Testis (tissue), 3 donors: ENCODE data around the gene TDG. TPM values are rescaled to one million over a fixed set of nuclear protein-coding genes. Genes with fewer than 3 reads are reported as not detected.

ENCODE experiments used
- DNase-seq: peaks from one replicate; pipeline ENCODE4 v3.0.0-alpha.2; 2019
- H3K27ac ChIP-seq, 2 donors: fragments of 200-600 bp; sonication (generic); one replicate each; pipeline ENCODE4 v1.5.1; 2019
- H3K27me3 ChIP-seq: fragments of 200-600 bp; sonication (generic); one replicate; pipeline ENCODE4 v1.5.1; 2019
- H3K36me3 ChIP-seq: fragments of 200-600 bp; sonication (generic); one replicate; pipeline ENCODE4 v1.5.1; 2017; ENCODE audit warnings: low read depth; ENCODE audit errors: missing control alignments
- H3K4me1 ChIP-seq: fragments of 200-600 bp; sonication (generic); one replicate; pipeline ENCODE4 v1.5.1; 2019
- H3K4me3 ChIP-seq, 2 donors: fragments of 200-600 bp; sonication (generic); one replicate each; pipeline ENCODE4 v1.5.1; 2017 to 2019
- H3K9me3 ChIP-seq: fragments of 200-600 bp; sonication (generic); one replicate; pipeline ENCODE4 v1.5.1; 2017
- CTCF ChIP-seq, 3 experiments: fragments of 450-650 bp in 2 of 3; fragments of 200-600 bp in 1 of 3; sonication (generic) in 1 of 3; IDR thresholded peaks; one replicate each; pipeline ENCODE4 v1.5.1; 2016 to 2019; ENCODE audit warnings: antibody characterized with exemption in 3 of 3, mild to moderate bottlenecking in 2 of 3, moderate library complexity in 1 of 3
- POLR2A ChIP-seq: fragments of 450-650 bp; IDR thresholded peaks from one replicate; pipeline ENCODE4 v1.6.1; 2017; ENCODE audit warnings: antibody characterized with exemption, mild to moderate bottlenecking, moderate library complexity
- WGBS, 2 donors: methylation state at CpG; one replicate each; pipeline ENCODE4 v1.1.5; 2018; 5-methylcytosine and 5-hydroxymethylcytosine counted together
- intact Hi-C: fragments of 100-400 bp; cut with DNase I; formaldehyde crosslinking; loops from one replicate; pipeline ENCODE4 v1.15.1; 2023; ENCODE audit warnings: low total_unique reads
- polyA plus RNA-seq: library from polyadenylated mRNA; stranded (reverse); fragments of 350-450 nt; fragmentation: Illumina TruSeq; extraction: RNeasy Lipid Tissue Mini Kit (QIAGEN cat#74804); gene quantifications from one replicate; pipeline ENCODE4 v1.2.3, GENCODE V29; 2014; ENCODE audit warnings: low read depth, low replicate concordance; ENCODE audit not compliant: insufficient read depth
- total RNA-seq, 2 donors: library from RNA; depleted of rRNA; stranded (reverse); fragments of >200 nt; gene quantifications; one replicate each; pipeline ENCODE4 v1.2.3, GENCODE V29; 2016

The TDG gene
- total and polyA plus RNA-seq, 3 donors from 2014 or later = 11.3 to 16.5 (median 16.0) TPM

GRCh38 chr12:103952497-103952896, 13.2 kb upstream of the TDG start:
- Histone ChIP-seq H3K27ac (no peak overlapping the region), H3K36me3 (no peaks in the 10 kb centered on the region), H3K9me3 (no peaks in the 10 kb centered on the region), H3K4me1 (peaks cover 8% of the 10 kb centered on the region), H3K27me3 (no peaks in the 10 kb centered on the region), H3K4me3 (no peak overlapping the region)
- intact Hi-C loops = no loop called here
- WGBS, 2 donors = 93 to 94% methylated on average over 1 of the region's 1 CpG
- no peak for DNase-seq
- TF ChIP-seq POLR2A (no peak), CTCF (IDR thresholded peaks at IDR 0.05) (no peak)

GRCh38 chr12:103955811-103956508, 9.7 kb upstream of the TDG start:
- no peak for TF ChIP-seq CTCF (IDR thresholded peaks at IDR 0.05)
- no peak for TF ChIP-seq POLR2A
- DNase-seq = no peak
- Histone ChIP-seq H3K36me3 (no peaks in the 10 kb centered on the region), H3K27me3 (no peaks in the 10 kb centered on the region), H3K4me1 (peaks cover 8% of the 10 kb centered on the region), H3K9me3 (no peaks in the 10 kb centered on the region), H3K27ac (peak overlapping the region in 1 of 2 donors; percentile 83), H3K4me3 (peak overlapping the region; percentile 68 to 80)
- WGBS, 2 donors = 16 to 17% methylated on average over 7 of the region's 7 CpGs
- intact Hi-C loops = no loop called here

GRCh38 chr12:103956509-103957027, 9.1 kb upstream of the TDG start:
- H3K27me3 ChIP-seq = no peaks in the 10 kb centered on the region
- H3K4me1 ChIP-seq = peaks cover 8% of the 10 kb centered on the region
- intact Hi-C loops = no loop called here
- DNase-seq = no peak
- 0 to 1% methylated on average over 17 to 31 of the region's 31 CpGs for WGBS, 2 donors
- TF ChIP-seq POLR2A = no peak
- TF ChIP-seq CTCF (IDR thresholded peaks at IDR 0.05) = no peak
- peak overlapping the region; percentile 68 to 80 for H3K4me3 ChIP-seq
- H3K9me3 ChIP-seq = no peaks in the 10 kb centered on the region
- H3K27ac ChIP-seq = peak overlapping the region; percentile 83 to 95
- H3K36me3 ChIP-seq = no peaks in the 10 kb centered on the region

DNA sequence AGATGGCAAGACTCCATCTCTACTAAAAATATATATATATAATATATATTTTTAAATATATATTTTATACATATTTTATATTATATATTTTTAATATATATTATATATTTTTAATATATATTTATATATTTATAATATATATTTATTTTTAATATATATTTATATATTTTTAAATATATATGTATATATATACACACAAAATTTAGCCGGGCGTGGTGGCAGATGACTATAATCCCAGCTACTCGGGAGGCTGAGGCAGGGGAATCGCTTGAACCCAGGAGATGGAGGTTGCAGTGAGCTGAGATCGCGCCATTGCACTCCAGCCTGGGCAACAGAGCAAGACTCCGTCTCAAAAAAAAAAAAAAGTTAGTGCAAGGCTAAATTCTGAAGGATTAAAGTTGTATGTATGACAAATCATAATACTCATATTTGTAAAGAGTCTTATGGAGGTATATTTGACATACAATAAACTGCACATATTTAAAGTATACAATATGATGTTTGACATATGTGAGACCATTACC, 7.7 kb upstream of the TDG start:
- no peaks in the 10 kb centered on the region for H3K27me3 ChIP-seq
- no peak for TF ChIP-seq CTCF (IDR thresholded peaks at IDR 0.05)
- no peak for TF ChIP-seq POLR2A
- intact Hi-C loops = no loop called here
- DNase-seq = no peak
- H3K9me3 ChIP-seq = no peaks in the 10 kb centered on the region
- H3K27ac ChIP-seq = peak overlapping the region; percentile 83 to 95
- H3K4me3 ChIP-seq = peak overlapping the region; percentile 68 to 80
- no peaks in the 10 kb centered on the region for H3K36me3 ChIP-seq
- H3K4me1 ChIP-seq = peaks cover 8% of the 10 kb centered on the region
- WGBS, 2 donors = 62 to 77% methylated on average over 7 of the region's 7 CpGs
